Measurements from ENCODE around the gene SOX6.

SOX6 gene

GRCh38 chr11:16001899-16002426 is 354.4 kb downstream of the SOX6 start:
- Mint-ChIP-seq H3K9me3 (no peaks in the 10 kb centered on the region), H3K27me3 (no peaks in the 10 kb centered on the region), H3K36me3 (no peaks in the 10 kb centered on the region), H3K4me3 (no peak overlapping the region), H3K4me1 (no peaks in the 10 kb centered on the region), H3K27ac (no peak overlapping the region)
- no peak for ATAC-seq (replicated peaks)
- DNase-seq = no peak

- Mint-ChIP-seq H3K27me3 (no peaks in the 10 kb centered on the region), H3K9me3 (no peaks in the 10 kb centered on the region), H3K4me1 (no peaks in the 10 kb centered on the region), H3K27ac (no peak overlapping the region), H3K36me3 (no peaks in the 10 kb centered on the region), H3K4me3 (no peak overlapping the region)
- no peak for ATAC-seq (replicated peaks)
- no peak for DNase-seq
These were observed 355.2 kb downstream of the SOX6 start for GRCh38 chr11:16001044-16001568.

GRCh38 chr11:16000065-16000464 is 356.3 kb downstream of the SOX6 start:
- Mint-ChIP-seq H3K4me1 (no peaks in the 10 kb centered on the region), H3K9me3 (no peaks in the 10 kb centered on the region), H3K4me3 (no peak overlapping the region), H3K27ac (no peak overlapping the region), H3K36me3 (no peaks in the 10 kb centered on the region), H3K27me3 (no peaks in the 10 kb centered on the region)
- ATAC-seq (replicated peaks) = no peak
- no peak for DNase-seq

GRCh38 chr11:15993345-15993744 is 363.0 kb downstream of the SOX6 start:
- no peak for ATAC-seq (replicated peaks)
- no peak for DNase-seq
- H3K9me3 Mint-ChIP-seq = no peaks in the 10 kb centered on the region
- no peak overlapping the region for H3K4me3 Mint-ChIP-seq
- no peaks in the 10 kb centered on the region for H3K27me3 Mint-ChIP-seq
- no peak overlapping the region for H3K27ac Mint-ChIP-seq
- H3K36me3 Mint-ChIP-seq = no peaks in the 10 kb centered on the region
- H3K4me1 Mint-ChIP-seq = no peaks in the 10 kb centered on the region

- Mint-ChIP-seq H3K4me1 (no peaks in the 10 kb centered on the region), H3K27ac (no peak overlapping the region), H3K4me3 (no peak overlapping the region), H3K27me3 (no peaks in the 10 kb centered on the region), H3K36me3 (no peaks in the 10 kb centered on the region), H3K9me3 (no peaks in the 10 kb centered on the region)
- DNase-seq (no peak), ATAC-seq (replicated peaks) (no peak)
These were observed 365.1 kb downstream of the SOX6 start for GRCh38 chr11:15991215-15991614.

- Mint-ChIP-seq H3K4me1 (no peaks in the 10 kb centered on the region), H3K27me3 (no peaks in the 10 kb centered on the region), H3K9me3 (no peaks in the 10 kb centered on the region), H3K4me3 (no peak overlapping the region), H3K36me3 (no peaks in the 10 kb centered on the region), H3K27ac (no peak overlapping the region)
- DNase-seq = no peak
- ATAC-seq (replicated peaks) = no peak
These were observed 366.7 kb downstream of the SOX6 start for GRCh38 chr11:15989685-15990084.

- H3K4me3 Mint-ChIP-seq = no peak overlapping the region
- H3K9me3 Mint-ChIP-seq = no peaks in the 10 kb centered on the region
- no peaks in the 10 kb centered on the region for H3K27me3 Mint-ChIP-seq
- H3K36me3 Mint-ChIP-seq = no peaks in the 10 kb centered on the region
- no peak overlapping the region for H3K27ac Mint-ChIP-seq
- no peak for DNase-seq
- ATAC-seq (replicated peaks) = no peak
- H3K4me1 Mint-ChIP-seq = no peaks in the 10 kb centered on the region
These were observed 367.6 kb downstream of the SOX6 start for GRCh38 chr11:15988693-15989231.

- H3K36me3 Mint-ChIP-seq = no peaks in the 10 kb centered on the region
- no peaks in the 10 kb centered on the region for H3K27me3 Mint-ChIP-seq
- DNase-seq (no peak), ATAC-seq (replicated peaks) (no peak)
- no peak overlapping the region for H3K27ac Mint-ChIP-seq
- no peak overlapping the region for H3K4me3 Mint-ChIP-seq
- H3K4me1 Mint-ChIP-seq = no peaks in the 10 kb centered on the region
- no peaks in the 10 kb centered on the region for H3K9me3 Mint-ChIP-seq
These were observed 368.3 kb downstream of the SOX6 start for GRCh38 chr11:15988016-15988550.

GRCh38 chr11:15987046-15987445 is 369.3 kb downstream of the SOX6 start:
- ATAC-seq (replicated peaks) = no peak
- no peaks in the 10 kb centered on the region for H3K27me3 Mint-ChIP-seq
- H3K4me1 Mint-ChIP-seq = no peaks in the 10 kb centered on the region
- no peak overlapping the region for H3K27ac Mint-ChIP-seq
- no peaks in the 10 kb centered on the region for H3K36me3 Mint-ChIP-seq
- no peak for DNase-seq
- H3K4me3 Mint-ChIP-seq = no peak overlapping the region
- H3K9me3 Mint-ChIP-seq = no peaks in the 10 kb centered on the region

- DNase-seq (no peak), ATAC-seq (replicated peaks) (no peak)
- Mint-ChIP-seq H3K9me3 (no peaks in the 10 kb centered on the region), H3K4me3 (no peak overlapping the region), H3K36me3 (no peaks in the 10 kb centered on the region), H3K27ac (no peak overlapping the region), H3K4me1 (no peaks in the 10 kb centered on the region), H3K27me3 (no peaks in the 10 kb centered on the region)
These were observed 370.5 kb downstream of the SOX6 start for GRCh38 chr11:15985860-15986139.

- no peak for ATAC-seq (replicated peaks)
- Mint-ChIP-seq H3K36me3 (no peaks in the 10 kb centered on the region), H3K9me3 (no peaks in the 10 kb centered on the region), H3K27me3 (no peaks in the 10 kb centered on the region), H3K4me3 (no peak overlapping the region), H3K27ac (no peak overlapping the region), H3K4me1 (no peaks in the 10 kb centered on the region)
- DNase-seq = no peak
These were observed 371.1 kb downstream of the SOX6 start for GRCh38 chr11:15985127-15985859.

GRCh38 chr11:15981292-15981691 is 375.1 kb downstream of the SOX6 start:
- H3K4me3 Mint-ChIP-seq = no peak overlapping the region

GRCh38 chr11:15977116-15977515 is 379.2 kb downstream of the SOX6 start:
- H3K4me1 Mint-ChIP-seq = no peaks in the 10 kb centered on the region
- H3K4me3 Mint-ChIP-seq = no peak overlapping the region
- H3K27ac Mint-ChIP-seq = no peak overlapping the region
- no peaks in the 10 kb centered on the region for H3K36me3 Mint-ChIP-seq
- H3K9me3 Mint-ChIP-seq = no peaks in the 10 kb centered on the region
- DNase-seq = no peak
- no peaks in the 10 kb centered on the region for H3K27me3 Mint-ChIP-seq
- no peak for ATAC-seq (replicated peaks)

More at GRCh38 chr11:15981292-15981691, 375.1 kb downstream of the SOX6 start:
- H3K36me3 Mint-ChIP-seq = no peaks in the 10 kb centered on the region
- no peak overlapping the region for H3K27ac Mint-ChIP-seq
- no peaks in the 10 kb centered on the region for H3K4me1 Mint-ChIP-seq
- no peaks in the 10 kb centered on the region for H3K9me3 Mint-ChIP-seq
- DNase-seq (no peak), ATAC-seq (replicated peaks) (no peak)
- H3K27me3 Mint-ChIP-seq = no peaks in the 10 kb centered on the region

GRCh38 chr11:15976433-15977045 is 379.8 kb downstream of the SOX6 start:
- no peaks in the 10 kb centered on the region for H3K36me3 Mint-ChIP-seq
- H3K4me1 Mint-ChIP-seq = no peaks in the 10 kb centered on the region
- ATAC-seq (replicated peaks) = no peak
- no peaks in the 10 kb centered on the region for H3K9me3 Mint-ChIP-seq
- H3K27me3 Mint-ChIP-seq = no peaks in the 10 kb centered on the region
- no peak overlapping the region for H3K27ac Mint-ChIP-seq
- no peak for DNase-seq
- no peak overlapping the region for H3K4me3 Mint-ChIP-seq

GRCh38 chr11:15975742-15976141 is 380.6 kb downstream of the SOX6 start:
- no peak overlapping the region for H3K4me3 Mint-ChIP-seq
- no peaks in the 10 kb centered on the region for H3K27me3 Mint-ChIP-seq
- no peaks in the 10 kb centered on the region for H3K36me3 Mint-ChIP-seq
- no peaks in the 10 kb centered on the region for H3K4me1 Mint-ChIP-seq
- H3K27ac Mint-ChIP-seq = no peak overlapping the region
- DNase-seq (no peak), ATAC-seq (replicated peaks) (no peak)
- no peaks in the 10 kb centered on the region for H3K9me3 Mint-ChIP-seq

All from stimulated activated naive B cell treated with anti-CD40 and anti-IgM and Interleukin-4, amounts not matched to agents 10 μg/mL and 1 μg/mL and 100 μg/mL, for 72 hours (primary cell).